ENCODE data around the gene RNF26. TPM values are rescaled to one million over a fixed set of nuclear protein-coding genes. Genes with fewer than 3 reads are reported as not detected.

RNF26 gene
- total and polyA plus RNA-seq, 2 donors from 2014 or later = 18.2 to 23.5 TPM

GRCh38 chr11:119341222-119342022 lies 7.1 kb downstream of the RNF26 start:
- intact Hi-C loops (cut with DNase I) = no loop called here
- H3K4me1 ChIP-seq (ENCODE audit: control insufficient read depth in 2 of 3, insufficient read depth in 2 of 3, low read depth in 1 of 3, low read length in 3 of 3) = peaks cover 0 to 21% (median 6%) of the 10 kb centered on the region in 3 donors
- DNase-seq = peak in 2 of 5 donors; percentile 59 to 74
- no peaks in the 10 kb centered on the region for H3K9me3 ChIP-seq (ENCODE audit: control insufficient read depth in 2 of 3, insufficient read depth in 1 of 3, low read length in 3 of 3)
- FAIRE-seq = no peak
- H3K36me3 ChIP-seq (ENCODE audit: control insufficient read depth in 2 of 3, insufficient read depth in 3 of 3, low read length in 3 of 3) = no peaks in the 10 kb centered on the region
- peak overlapping the region; percentile 71 to 80 for H3K27ac ChIP-seq (ENCODE audit: low read depth in 2 of 2, low read length in 2 of 2)
- H3K27me3 ChIP-seq (ENCODE audit: control insufficient read depth, insufficient read depth, low read length) = no peaks in the 10 kb centered on the region
- H3K9ac ChIP-seq (ENCODE audit: low read length in 3 of 3) = peak overlapping the region in 1 of 3 donors; percentile 73
- H3K4me3 ChIP-seq (ENCODE audit: low read length in 3 of 3) = peak overlapping the region in 1 of 3 donors; percentile 56
- TF ChIP-seq, protein P1, sequence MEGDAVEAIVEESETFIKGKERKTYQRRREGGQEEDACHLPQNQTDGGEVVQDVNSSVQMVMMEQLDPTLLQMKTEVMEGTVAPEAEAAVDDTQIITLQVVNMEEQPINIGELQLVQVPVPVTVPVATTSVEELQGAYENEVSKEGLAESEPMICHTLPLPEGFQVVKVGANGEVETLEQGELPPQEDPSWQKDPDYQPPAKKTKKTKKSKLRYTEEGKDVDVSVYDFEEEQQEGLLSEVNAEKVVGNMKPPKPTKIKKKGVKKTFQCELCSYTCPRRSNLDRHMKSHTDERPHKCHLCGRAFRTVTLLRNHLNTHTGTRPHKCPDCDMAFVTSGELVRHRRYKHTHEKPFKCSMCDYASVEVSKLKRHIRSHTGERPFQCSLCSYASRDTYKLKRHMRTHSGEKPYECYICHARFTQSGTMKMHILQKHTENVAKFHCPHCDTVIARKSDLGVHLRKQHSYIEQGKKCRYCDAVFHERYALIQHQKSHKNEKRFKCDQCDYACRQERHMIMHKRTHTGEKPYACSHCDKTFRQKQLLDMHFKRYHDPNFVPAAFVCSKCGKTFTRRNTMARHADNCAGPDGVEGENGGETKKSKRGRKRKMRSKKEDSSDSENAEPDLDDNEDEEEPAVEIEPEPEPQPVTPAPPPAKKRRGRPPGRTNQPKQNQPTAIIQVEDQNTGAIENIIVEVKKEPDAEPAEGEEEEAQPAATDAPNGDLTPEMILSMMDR (IDR thresholded peaks at IDR 0.05; ENCODE audit: borderline replicate concordance, extremely low read depth, insufficient read depth) = no peak

DNA sequence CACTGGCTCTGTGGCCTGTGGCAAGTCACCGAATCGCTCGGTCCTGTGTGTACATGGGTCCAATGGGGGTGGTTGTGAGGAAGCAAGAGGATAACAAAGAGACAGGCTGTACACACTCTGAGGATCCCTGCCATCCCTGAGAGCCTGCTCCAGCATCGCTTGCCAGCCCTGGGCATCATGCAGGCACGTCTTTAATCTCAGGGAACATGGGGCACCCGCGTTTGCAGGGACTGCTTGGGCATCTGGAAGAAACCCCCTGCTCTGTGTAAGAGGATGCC lies 7.6 kb downstream of the RNF26 start:
- Histone ChIP-seq H3K9me3 (ENCODE audit: control insufficient read depth in 2 of 3, insufficient read depth in 1 of 3, low read length in 3 of 3) (no peaks in the 10 kb centered on the region), H3K4me3 (ENCODE audit: low read length in 3 of 3) (no peak overlapping the region), H3K27me3 (ENCODE audit: control insufficient read depth, insufficient read depth, low read length) (no peaks in the 10 kb centered on the region), H3K36me3 (ENCODE audit: control insufficient read depth in 2 of 3, insufficient read depth in 3 of 3, low read length in 3 of 3) (no peaks in the 10 kb centered on the region), H3K27ac (ENCODE audit: low read depth in 2 of 2, low read length in 2 of 2) (no peak overlapping the region), H3K9ac (ENCODE audit: low read length in 3 of 3) (no peak overlapping the region), H3K4me1 (ENCODE audit: control insufficient read depth in 2 of 3, insufficient read depth in 2 of 3, low read depth in 1 of 3, low read length in 3 of 3) (peaks cover 0 to 21% (median 6%) of the 10 kb centered on the region in 3 donors)
- FAIRE-seq = no peak
- intact Hi-C loops (cut with DNase I) = no loop called here
- TF ChIP-seq, protein P1 (IDR thresholded peaks at IDR 0.05; ENCODE audit: borderline replicate concordance, extremely low read depth, insufficient read depth) = no peak
- DNase-seq = peak in 1 of 5 donors; percentile 67

- Histone ChIP-seq H3K4me3 (ENCODE audit: low read length in 3 of 3) (no peak overlapping the region), H3K9ac (ENCODE audit: low read length in 3 of 3) (no peak overlapping the region), H3K27me3 (ENCODE audit: control insufficient read depth, insufficient read depth, low read length) (no peaks in the 10 kb centered on the region), H3K36me3 (ENCODE audit: control insufficient read depth in 2 of 3, insufficient read depth in 3 of 3, low read length in 3 of 3) (no peaks in the 10 kb centered on the region), H3K27ac (ENCODE audit: low read depth in 2 of 2, low read length in 2 of 2) (no peak overlapping the region), H3K9me3 (ENCODE audit: control insufficient read depth in 2 of 3, insufficient read depth in 1 of 3, low read length in 3 of 3) (no peaks in the 10 kb centered on the region), H3K4me1 (ENCODE audit: control insufficient read depth in 2 of 3, insufficient read depth in 2 of 3, low read depth in 1 of 3, low read length in 3 of 3) (peaks cover 0 to 19% (median 6%) of the 10 kb centered on the region in 3 donors)
- intact Hi-C loops (cut with DNase I) = no loop called here
- DNase-seq (peak in 2 of 5 donors; percentile 58 to 61), FAIRE-seq (no peak)
- TF ChIP-seq, protein P1 (IDR thresholded peaks at IDR 0.05; ENCODE audit: borderline replicate concordance, extremely low read depth, insufficient read depth) = no peak
Measured at GRCh38 chr11:119342362-119343130, 8.2 kb downstream of the RNF26 start.
